ENCODE data around the gene USP21. TPM values are rescaled to one million over a fixed set of nuclear protein-coding genes. Genes with fewer than 3 reads are reported as not detected.

The USP21 gene
- total and polyA plus RNA-seq, 2 of the 4 experiments (the other 2 are of a cell fraction): 6.3 to 23.8 TPM

DNA sequence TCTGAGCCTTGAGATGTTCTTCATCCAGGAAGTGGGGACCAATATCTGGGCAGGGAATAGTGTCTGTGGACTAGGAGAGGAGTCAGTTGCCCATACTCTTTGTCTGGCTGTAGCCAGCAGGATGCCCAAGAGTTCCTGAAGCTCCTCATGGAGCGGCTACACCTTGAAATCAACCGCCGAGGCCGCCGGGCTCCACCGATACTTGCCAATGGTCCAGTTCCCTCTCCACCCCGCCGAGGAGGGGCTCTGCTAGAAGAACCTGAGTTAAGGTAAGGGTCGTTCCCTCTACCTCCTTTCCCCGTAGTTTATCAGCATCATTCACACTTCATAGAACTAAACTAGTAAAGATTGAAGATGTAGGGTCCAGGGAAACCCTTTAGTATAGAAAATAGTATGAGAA is 3.5 kb downstream of the USP21 start:
- WGBS, 2 experiments (ENCODE audit: extremely low coverage in 2 of 2, insufficient read length in 1 of 2): no CpG with 5 or more reads among the region's 10 CpGs
- Histone ChIP-seq H4K91ac (ENCODE audit: insufficient read depth, low read depth, low read length) (no peak overlapping the region), H3K36me3 (ENCODE audit: control insufficient read depth, insufficient read depth, low read length) (peaks cover 30% of the 10 kb centered on the region), H3K27me3 (ENCODE audit: control insufficient read depth, insufficient read depth, low read length) (no peaks in the 10 kb centered on the region), H3K9me3 (ENCODE audit: control insufficient read depth, insufficient read depth, low read length) (no peaks in the 10 kb centered on the region), H3K4me3 (ENCODE audit: insufficient read depth, low read depth, low read length) (no peak overlapping the region), H2AFZ (replicated peaks; ENCODE audit: low read length, poor library complexity) (no peak overlapping the region), H3K56ac (ENCODE audit: extremely low read depth, insufficient read depth, low read length) (no peak overlapping the region), H3K4me1 (ENCODE audit: control insufficient read depth, insufficient read depth, low read length) (peaks cover 9% of the 10 kb centered on the region), H3K79me1 (ENCODE audit: low read depth in 1 of 2, low read length in 2 of 2) (peaks cover 19 to 38% of the 10 kb centered on the region in 2 experiments), H3K23ac (ENCODE audit: low read depth, low read length) (no peak overlapping the region), H3K27ac (ENCODE audit: insufficient read depth, low read length) (no peak overlapping the region), H3K4me2 (ENCODE audit: low read depth, low read length) (no peak overlapping the region), H4K20me1 (ENCODE audit: insufficient read depth, low read length) (no peaks in the 10 kb centered on the region), H4K8ac (ENCODE audit: low read depth in 2 of 2, low read length in 2 of 2) (no peak overlapping the region), H3K14ac (replicated peaks; ENCODE audit: low read depth, low read length) (no peak overlapping the region), H2AK5ac (ENCODE audit: low read depth, low read length) (no peak overlapping the region), H2BK5ac (ENCODE audit: low read depth, low read length, poor library complexity, severe bottlenecking) (no peak overlapping the region), H3K9ac (ENCODE audit: low read depth, low read length) (no peak overlapping the region), H2BK15ac (ENCODE audit: low read depth, low read length) (no peak overlapping the region), H3K18ac (ENCODE audit: low read depth, low read length) (no peak overlapping the region), H2AK9ac (replicated peaks; ENCODE audit: low read depth, low read length, poor library complexity) (no peak overlapping the region), H3K4ac (ENCODE audit: low read depth, low read length) (no peak overlapping the region), H4K5ac (ENCODE audit: low read depth, low read length) (no peak overlapping the region), H3K9me1 (ENCODE audit: insufficient read depth, low read length) (peaks cover 13% of the 10 kb centered on the region), H2BK20ac (ENCODE audit: low read depth, low read length) (no peak overlapping the region), H2BK120ac (ENCODE audit: low read depth, low read length) (no peak overlapping the region)
- no peak for DNase-seq
- ChIA-PET POLR2A (ENCODE audit: unreplicated experiment) (no interaction called here), CTCF (no interaction called here)
- TF ChIP-seq CEBPB (IDR thresholded peaks at IDR 0.05; ENCODE audit: low read depth, low read length) (no peak), MXI1 (IDR thresholded peaks at IDR 0.05; ENCODE audit: borderline replicate concordance, low read depth, low read length) (no peak), NFE2L2 (IDR thresholded peaks at IDR 0.05; ENCODE audit: low read depth, low read length) (no peak), POLR2A (IDR thresholded peaks at IDR 0.05; ENCODE audit: low read depth, low read length) (no peak), RFX5 (IDR thresholded peaks at IDR 0.05; ENCODE audit: low read depth, low read length) (no peak), RAD21 (IDR thresholded peaks at IDR 0.05; ENCODE audit: low read length) (no peak), BHLHE40 (IDR thresholded peaks at IDR 0.05; ENCODE audit: low read depth, low read length) (no peak), MAZ (IDR thresholded peaks at IDR 0.05; ENCODE audit: borderline replicate concordance, low read depth, low read length) (no peak), SMC3 (IDR thresholded peaks at IDR 0.05; ENCODE audit: low read depth, low read length) (no peak), FOS (IDR thresholded peaks at IDR 0.05; ENCODE audit: low read depth, low read length) (no peak), RCOR1 (IDR thresholded peaks at IDR 0.05; ENCODE audit: insufficient replicate concordance, low read length) (no peak), MAFK (IDR thresholded peaks at IDR 0.05; ENCODE audit: low read depth, low read length) (no peak), CHD1 (IDR thresholded peaks at IDR 0.05; ENCODE audit: low read depth, low read length) (no peak)
- TF ChIP-seq, protein P1, sequence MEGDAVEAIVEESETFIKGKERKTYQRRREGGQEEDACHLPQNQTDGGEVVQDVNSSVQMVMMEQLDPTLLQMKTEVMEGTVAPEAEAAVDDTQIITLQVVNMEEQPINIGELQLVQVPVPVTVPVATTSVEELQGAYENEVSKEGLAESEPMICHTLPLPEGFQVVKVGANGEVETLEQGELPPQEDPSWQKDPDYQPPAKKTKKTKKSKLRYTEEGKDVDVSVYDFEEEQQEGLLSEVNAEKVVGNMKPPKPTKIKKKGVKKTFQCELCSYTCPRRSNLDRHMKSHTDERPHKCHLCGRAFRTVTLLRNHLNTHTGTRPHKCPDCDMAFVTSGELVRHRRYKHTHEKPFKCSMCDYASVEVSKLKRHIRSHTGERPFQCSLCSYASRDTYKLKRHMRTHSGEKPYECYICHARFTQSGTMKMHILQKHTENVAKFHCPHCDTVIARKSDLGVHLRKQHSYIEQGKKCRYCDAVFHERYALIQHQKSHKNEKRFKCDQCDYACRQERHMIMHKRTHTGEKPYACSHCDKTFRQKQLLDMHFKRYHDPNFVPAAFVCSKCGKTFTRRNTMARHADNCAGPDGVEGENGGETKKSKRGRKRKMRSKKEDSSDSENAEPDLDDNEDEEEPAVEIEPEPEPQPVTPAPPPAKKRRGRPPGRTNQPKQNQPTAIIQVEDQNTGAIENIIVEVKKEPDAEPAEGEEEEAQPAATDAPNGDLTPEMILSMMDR (conservative IDR thresholded peaks at IDR 0.05; ENCODE audit: low read depth, low read length): no peak
- TF ChIP-seq, protein P2, sequence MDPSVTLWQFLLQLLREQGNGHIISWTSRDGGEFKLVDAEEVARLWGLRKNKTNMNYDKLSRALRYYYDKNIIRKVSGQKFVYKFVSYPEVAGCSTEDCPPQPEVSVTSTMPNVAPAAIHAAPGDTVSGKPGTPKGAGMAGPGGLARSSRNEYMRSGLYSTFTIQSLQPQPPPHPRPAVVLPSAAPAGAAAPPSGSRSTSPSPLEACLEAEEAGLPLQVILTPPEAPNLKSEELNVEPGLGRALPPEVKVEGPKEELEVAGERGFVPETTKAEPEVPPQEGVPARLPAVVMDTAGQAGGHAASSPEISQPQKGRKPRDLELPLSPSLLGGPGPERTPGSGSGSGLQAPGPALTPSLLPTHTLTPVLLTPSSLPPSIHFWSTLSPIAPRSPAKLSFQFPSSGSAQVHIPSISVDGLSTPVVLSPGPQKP (IDR thresholded peaks at IDR 0.05; ENCODE audit: borderline replicate concordance, low read depth, low read length): no peak
- TF ChIP-seq, protein P3, sequence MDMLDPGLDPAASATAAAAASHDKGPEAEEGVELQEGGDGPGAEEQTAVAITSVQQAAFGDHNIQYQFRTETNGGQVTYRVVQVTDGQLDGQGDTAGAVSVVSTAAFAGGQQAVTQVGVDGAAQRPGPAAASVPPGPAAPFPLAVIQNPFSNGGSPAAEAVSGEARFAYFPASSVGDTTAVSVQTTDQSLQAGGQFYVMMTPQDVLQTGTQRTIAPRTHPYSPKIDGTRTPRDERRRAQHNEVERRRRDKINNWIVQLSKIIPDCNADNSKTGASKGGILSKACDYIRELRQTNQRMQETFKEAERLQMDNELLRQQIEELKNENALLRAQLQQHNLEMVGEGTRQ (IDR thresholded peaks at IDR 0.05; ENCODE audit: low read depth, low read length): no peak
- ATAC-seq (ENCODE audit: low read depth): no peak
- dilution Hi-C loops (cut with HindIII; ENCODE audit: low sequenced_read_pairs, unreplicated experiment): no loop called here
- in situ Hi-C loops (cut with MboI; ENCODE audit: low sequenced_read_pairs): no loop called here
- intact Hi-C loops (cut with micrococcal nuclease): no loop called here
- BruUV-seq (replicated peaks): no TSS peak

All from IMR-90 (cell line).